Measurements from ENCODE around the gene FOXJ2.

DNA sequence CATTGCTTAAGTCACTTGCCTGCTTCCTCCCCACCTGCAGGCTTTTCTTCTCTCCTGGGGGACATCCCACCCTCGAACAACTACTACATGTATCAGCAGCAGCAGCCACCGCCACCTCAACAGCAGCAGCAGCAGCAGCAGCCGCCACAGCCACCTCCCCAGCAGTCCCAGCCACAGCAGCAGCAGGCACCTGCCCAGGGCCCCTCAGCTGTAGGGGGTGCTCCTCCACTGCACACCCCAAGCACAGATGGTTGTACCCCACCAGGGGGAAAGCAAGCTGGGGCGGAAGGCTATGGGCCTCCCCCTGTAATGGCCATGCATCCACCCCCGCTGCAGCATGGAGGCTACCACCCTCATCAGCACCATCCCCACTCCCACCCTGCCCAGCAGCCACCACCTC lies 15.3 kb downstream of the FOXJ2 start:
- TF ChIP-seq, protein P1, sequence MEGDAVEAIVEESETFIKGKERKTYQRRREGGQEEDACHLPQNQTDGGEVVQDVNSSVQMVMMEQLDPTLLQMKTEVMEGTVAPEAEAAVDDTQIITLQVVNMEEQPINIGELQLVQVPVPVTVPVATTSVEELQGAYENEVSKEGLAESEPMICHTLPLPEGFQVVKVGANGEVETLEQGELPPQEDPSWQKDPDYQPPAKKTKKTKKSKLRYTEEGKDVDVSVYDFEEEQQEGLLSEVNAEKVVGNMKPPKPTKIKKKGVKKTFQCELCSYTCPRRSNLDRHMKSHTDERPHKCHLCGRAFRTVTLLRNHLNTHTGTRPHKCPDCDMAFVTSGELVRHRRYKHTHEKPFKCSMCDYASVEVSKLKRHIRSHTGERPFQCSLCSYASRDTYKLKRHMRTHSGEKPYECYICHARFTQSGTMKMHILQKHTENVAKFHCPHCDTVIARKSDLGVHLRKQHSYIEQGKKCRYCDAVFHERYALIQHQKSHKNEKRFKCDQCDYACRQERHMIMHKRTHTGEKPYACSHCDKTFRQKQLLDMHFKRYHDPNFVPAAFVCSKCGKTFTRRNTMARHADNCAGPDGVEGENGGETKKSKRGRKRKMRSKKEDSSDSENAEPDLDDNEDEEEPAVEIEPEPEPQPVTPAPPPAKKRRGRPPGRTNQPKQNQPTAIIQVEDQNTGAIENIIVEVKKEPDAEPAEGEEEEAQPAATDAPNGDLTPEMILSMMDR (IDR thresholded peaks at IDR 0.05; ENCODE audit: low read length) = no peak
- TF ChIP-seq EZH2 (optimal IDR thresholded peaks at IDR 0.05; ENCODE audit: low read depth, low read length) = no peak
- no peak for TF ChIP-seq EZH2phosphoT487 (IDR thresholded peaks at IDR 0.05; ENCODE audit: low read length)
